HepG2 (cell line): ENCODE results near the gene IMP3. TPM values are rescaled to one million over a fixed set of nuclear protein-coding genes. Genes with fewer than 3 reads are reported as not detected.

Experiments
- GZF1 ChIP-seq: sonication (generic); formaldehyde crosslinking; IDR thresholded peaks from 2 replicates; pipeline ENCODE4 v1.5.1; 2020; ENCODE audit warnings: mild to moderate bottlenecking, missing genetic modification reagents
- JUND ChIP-seq: sonication (generic); formaldehyde crosslinking; IDR thresholded peaks from 2 replicates; pipeline ENCODE4 v1.8.0; 2022; ENCODE audit warnings: mild to moderate bottlenecking, missing genetic modification reagents
- KDM5B ChIP-seq: sonication (generic); formaldehyde crosslinking; IDR thresholded peaks from 2 replicates; pipeline ENCODE4 v1.4.0; 2020; ENCODE audit warnings: missing genetic modification reagents, mild to moderate bottlenecking, borderline replicate concordance
- SIX1 ChIP-seq: sonication (generic); formaldehyde crosslinking; IDR thresholded peaks from 2 replicates; pipeline ENCODE4 v1.4.0; 2020; ENCODE audit warnings: missing genetic modification reagents, borderline replicate concordance
- ZC3H13 ChIP-seq: sonication (generic); formaldehyde crosslinking; IDR thresholded peaks from 2 replicates; pipeline ENCODE4 v1.8.1; 2023; ENCODE audit warnings: mild to moderate bottlenecking, missing genetic modification reagents, moderate library complexity
- ZFP37 ChIP-seq: sonication (generic); formaldehyde crosslinking; IDR thresholded peaks from 2 replicates; pipeline ENCODE4 v1.4.0; 2020; ENCODE audit warnings: missing genetic modification reagents, borderline replicate concordance
- polyA plus RNA-seq, 8 experiments: library from polyadenylated mRNA; depleted of rRNA in 3 of 8; stranded (reverse) in 7 of 8; unstranded in 1 of 8; fragments of >200 nt; fragmentation: Illumina TruSeq in 4 of 8; extraction: Trizol in 4 of 8; gene quantifications; 2 replicates each; pipeline versions ENCODE4 v1.2.1 to v1.2.3, GENCODE V29; 2011 to 2016; ENCODE audit warnings: low read depth in 4 of 8, missing spikeins in 1 of 8, mixed read lengths in 1 of 8; ENCODE audit not compliant: insufficient read depth in 1 of 8
- total RNA-seq, 5 experiments: library from RNA; depleted of rRNA; stranded (reverse); fragments of >200 nt; fragmentation: Illumina TruSeq; extraction: Trizol; gene quantifications; 2 replicates each; pipeline ENCODE4 v1.2.3, GENCODE V29; 2016; ENCODE audit warnings: low read depth in 1 of 5
- TF ChIP-seq, protein P1 (sequence below): sonication (generic); formaldehyde crosslinking; IDR thresholded peaks from 2 replicates; pipeline ENCODE4 v1.4.0; 2020; ENCODE audit warnings: missing genetic modification reagents, borderline replicate concordance
- TF ChIP-seq, protein P2 (sequence below): sonication (generic); formaldehyde crosslinking; IDR thresholded peaks from 2 replicates; pipeline ENCODE4 v1.5.1; 2020; ENCODE audit warnings: mild to moderate bottlenecking, missing genetic modification reagents, moderate library complexity
- TF ChIP-seq, protein P3 (sequence below): conservative IDR thresholded peaks from 2 replicates; pipeline ENCODE4 v1.6.1; 2018; ENCODE audit warnings: missing genetic modification reagents
- TF ChIP-seq, protein P4 (sequence below): sonication (generic); formaldehyde crosslinking; conservative IDR thresholded peaks from 2 replicates; pipeline ENCODE4 v1.4.0; 2020; ENCODE audit warnings: mild to moderate bottlenecking, missing genetic modification reagents, moderate library complexity
- TF ChIP-seq, protein P5 (sequence below): sonication (generic); formaldehyde crosslinking; conservative IDR thresholded peaks from 2 replicates; pipeline ENCODE4 v1.8.0; 2022; ENCODE audit warnings: mild to moderate bottlenecking, moderate library complexity, missing genetic modification reagents
- TF ChIP-seq, protein P6 (sequence below): IDR thresholded peaks from 2 replicates; pipeline ENCODE4 v1.4.0; 2020; ENCODE audit warnings: mild to moderate bottlenecking, missing genetic modification reagents

IMP3 gene
- total and polyA plus RNA-seq, 2 of the 13 experiments (the other 11 are each of a cell fraction or from before 2014, with no cell fraction given), result 38.3 to 143 TPM

DNA sequence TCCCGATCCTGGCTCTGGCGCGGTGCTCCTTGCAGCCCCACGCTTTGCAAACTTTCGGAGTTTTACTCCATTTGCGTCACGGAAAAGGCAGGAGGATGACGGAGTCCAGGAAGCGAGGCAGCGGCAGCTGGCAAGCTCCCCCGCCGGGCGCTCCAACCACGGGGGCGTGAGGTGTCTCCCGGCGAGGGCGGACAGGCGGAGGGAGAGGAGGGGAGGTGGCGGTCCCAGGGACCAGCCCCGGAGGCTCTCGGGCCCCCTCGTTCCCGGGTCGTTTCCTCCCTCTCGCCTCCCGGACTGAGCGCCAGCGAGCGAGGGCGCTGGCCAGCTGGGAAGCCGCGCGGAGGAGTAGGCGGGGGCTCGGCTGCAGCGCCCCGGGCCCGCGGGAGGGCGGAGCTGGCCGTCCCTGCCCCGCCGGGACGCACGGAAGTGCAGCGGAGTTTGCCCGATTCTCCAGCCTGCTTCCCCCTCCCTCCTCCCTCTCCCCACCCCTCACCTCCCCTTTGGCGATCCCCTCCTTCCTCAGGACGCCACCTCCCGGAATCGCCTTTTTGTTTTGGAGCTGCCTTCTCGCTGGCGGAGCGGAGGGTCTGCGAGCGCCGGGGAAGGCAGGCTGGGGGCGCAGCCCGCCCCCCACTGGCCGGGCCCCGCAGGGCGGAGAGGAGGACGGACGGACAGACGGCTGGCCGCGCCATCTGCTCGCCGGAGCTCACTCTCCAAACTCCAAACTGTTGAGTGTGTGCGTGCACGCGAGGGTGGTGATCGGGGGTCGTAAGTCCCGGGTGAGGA lies 7.5 kb upstream of the IMP3 start, which contains the start of gene SNX33 (continued):
- TF ChIP-seq, protein P1, sequence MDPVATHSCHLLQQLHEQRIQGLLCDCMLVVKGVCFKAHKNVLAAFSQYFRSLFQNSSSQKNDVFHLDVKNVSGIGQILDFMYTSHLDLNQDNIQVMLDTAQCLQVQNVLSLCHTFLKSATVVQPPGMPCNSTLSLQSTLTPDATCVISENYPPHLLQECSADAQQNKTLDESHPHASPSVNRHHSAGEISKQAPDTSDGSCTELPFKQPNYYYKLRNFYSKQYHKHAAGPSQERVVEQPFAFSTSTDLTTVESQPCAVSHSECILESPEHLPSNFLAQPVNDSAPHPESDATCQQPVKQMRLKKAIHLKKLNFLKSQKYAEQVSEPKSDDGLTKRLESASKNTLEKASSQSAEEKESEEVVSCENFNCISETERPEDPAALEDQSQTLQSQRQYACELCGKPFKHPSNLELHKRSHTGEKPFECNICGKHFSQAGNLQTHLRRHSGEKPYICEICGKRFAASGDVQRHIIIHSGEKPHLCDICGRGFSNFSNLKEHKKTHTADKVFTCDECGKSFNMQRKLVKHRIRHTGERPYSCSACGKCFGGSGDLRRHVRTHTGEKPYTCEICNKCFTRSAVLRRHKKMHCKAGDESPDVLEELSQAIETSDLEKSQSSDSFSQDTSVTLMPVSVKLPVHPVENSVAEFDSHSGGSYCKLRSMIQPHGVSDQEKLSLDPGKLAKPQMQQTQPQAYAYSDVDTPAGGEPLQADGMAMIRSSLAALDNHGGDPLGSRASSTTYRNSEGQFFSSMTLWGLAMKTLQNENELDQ (CRISPR knock-in tag), result no peak
- TF ChIP-seq KDM5B (CRISPR knock-in tag) (peak; percentile 33; the same call in 1 of the 2 replicates), JUND (CRISPR knock-in tag) (0 out of 2 replicates have a peak, but pooled peaks have one; percentile 47), GZF1 (CRISPR knock-in tag) (0 out of 2 replicates have a peak, but pooled peaks have one; percentile 35), ZFP37 (no peak), SIX1 (CRISPR knock-in tag) (no peak), ZC3H13 (no peak)
- TF ChIP-seq, protein P2, sequence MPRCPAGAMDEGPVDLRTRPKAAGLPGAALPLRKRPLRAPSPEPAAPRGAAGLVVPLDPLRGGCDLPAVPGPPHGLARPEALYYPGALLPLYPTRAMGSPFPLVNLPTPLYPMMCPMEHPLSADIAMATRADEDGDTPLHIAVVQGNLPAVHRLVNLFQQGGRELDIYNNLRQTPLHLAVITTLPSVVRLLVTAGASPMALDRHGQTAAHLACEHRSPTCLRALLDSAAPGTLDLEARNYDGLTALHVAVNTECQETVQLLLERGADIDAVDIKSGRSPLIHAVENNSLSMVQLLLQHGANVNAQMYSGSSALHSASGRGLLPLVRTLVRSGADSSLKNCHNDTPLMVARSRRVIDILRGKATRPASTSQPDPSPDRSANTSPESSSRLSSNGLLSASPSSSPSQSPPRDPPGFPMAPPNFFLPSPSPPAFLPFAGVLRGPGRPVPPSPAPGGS (CRISPR knock-in tag), result 0 out of 2 replicates have a peak, but pooled peaks have one; percentile 43
- TF ChIP-seq, protein P3, sequence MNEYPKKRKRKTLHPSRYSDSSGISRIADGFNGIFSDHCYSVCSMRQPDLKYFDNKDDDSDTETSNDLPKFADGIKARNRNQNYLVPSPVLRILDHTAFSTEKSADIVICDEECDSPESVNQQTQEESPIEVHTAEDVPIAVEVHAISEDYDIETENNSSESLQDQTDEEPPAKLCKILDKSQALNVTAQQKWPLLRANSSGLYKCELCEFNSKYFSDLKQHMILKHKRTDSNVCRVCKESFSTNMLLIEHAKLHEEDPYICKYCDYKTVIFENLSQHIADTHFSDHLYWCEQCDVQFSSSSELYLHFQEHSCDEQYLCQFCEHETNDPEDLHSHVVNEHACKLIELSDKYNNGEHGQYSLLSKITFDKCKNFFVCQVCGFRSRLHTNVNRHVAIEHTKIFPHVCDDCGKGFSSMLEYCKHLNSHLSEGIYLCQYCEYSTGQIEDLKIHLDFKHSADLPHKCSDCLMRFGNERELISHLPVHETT, result 0 out of 2 replicates have a peak, but pooled peaks have one; percentile 23
- TF ChIP-seq, protein P4, sequence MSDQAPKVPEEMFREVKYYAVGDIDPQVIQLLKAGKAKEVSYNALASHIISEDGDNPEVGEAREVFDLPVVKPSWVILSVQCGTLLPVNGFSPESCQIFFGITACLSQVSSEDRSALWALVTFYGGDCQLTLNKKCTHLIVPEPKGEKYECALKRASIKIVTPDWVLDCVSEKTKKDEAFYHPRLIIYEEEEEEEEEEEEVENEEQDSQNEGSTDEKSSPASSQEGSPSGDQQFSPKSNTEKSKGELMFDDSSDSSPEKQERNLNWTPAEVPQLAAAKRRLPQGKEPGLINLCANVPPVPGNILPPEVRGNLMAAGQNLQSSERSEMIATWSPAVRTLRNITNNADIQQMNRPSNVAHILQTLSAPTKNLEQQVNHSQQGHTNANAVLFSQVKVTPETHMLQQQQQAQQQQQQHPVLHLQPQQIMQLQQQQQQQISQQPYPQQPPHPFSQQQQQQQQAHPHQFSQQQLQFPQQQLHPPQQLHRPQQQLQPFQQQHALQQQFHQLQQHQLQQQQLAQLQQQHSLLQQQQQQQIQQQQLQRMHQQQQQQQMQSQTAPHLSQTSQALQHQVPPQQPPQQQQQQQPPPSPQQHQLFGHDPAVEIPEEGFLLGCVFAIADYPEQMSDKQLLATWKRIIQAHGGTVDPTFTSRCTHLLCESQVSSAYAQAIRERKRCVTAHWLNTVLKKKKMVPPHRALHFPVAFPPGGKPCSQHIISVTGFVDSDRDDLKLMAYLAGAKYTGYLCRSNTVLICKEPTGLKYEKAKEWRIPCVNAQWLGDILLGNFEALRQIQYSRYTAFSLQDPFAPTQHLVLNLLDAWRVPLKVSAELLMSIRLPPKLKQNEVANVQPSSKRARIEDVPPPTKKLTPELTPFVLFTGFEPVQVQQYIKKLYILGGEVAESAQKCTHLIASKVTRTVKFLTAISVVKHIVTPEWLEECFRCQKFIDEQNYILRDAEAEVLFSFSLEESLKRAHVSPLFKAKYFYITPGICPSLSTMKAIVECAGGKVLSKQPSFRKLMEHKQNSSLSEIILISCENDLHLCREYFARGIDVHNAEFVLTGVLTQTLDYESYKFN (CRISPR knock-in tag), result peak; percentile 58
- TF ChIP-seq, protein P5, sequence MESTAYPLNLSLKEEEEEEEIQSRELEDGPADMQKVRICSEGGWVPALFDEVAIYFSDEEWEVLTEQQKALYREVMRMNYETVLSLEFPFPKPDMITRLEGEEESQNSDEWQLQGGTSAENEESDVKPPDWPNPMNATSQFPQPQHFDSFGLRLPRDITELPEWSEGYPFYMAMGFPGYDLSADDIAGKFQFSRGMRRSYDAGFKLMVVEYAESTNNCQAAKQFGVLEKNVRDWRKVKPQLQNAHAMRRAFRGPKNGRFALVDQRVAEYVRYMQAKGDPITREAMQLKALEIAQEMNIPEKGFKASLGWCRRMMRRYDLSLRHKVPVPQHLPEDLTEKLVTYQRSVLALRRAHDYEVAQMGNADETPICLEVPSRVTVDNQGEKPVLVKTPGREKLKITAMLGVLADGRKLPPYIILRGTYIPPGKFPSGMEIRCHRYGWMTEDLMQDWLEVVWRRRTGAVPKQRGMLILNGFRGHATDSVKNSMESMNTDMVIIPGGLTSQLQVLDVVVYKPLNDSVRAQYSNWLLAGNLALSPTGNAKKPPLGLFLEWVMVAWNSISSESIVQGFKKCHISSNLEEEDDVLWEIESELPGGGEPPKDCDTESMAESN (CRISPR knock-in tag), result 0 out of 2 replicates have a peak, but pooled peaks have one; percentile 6
- TF ChIP-seq, protein P6, sequence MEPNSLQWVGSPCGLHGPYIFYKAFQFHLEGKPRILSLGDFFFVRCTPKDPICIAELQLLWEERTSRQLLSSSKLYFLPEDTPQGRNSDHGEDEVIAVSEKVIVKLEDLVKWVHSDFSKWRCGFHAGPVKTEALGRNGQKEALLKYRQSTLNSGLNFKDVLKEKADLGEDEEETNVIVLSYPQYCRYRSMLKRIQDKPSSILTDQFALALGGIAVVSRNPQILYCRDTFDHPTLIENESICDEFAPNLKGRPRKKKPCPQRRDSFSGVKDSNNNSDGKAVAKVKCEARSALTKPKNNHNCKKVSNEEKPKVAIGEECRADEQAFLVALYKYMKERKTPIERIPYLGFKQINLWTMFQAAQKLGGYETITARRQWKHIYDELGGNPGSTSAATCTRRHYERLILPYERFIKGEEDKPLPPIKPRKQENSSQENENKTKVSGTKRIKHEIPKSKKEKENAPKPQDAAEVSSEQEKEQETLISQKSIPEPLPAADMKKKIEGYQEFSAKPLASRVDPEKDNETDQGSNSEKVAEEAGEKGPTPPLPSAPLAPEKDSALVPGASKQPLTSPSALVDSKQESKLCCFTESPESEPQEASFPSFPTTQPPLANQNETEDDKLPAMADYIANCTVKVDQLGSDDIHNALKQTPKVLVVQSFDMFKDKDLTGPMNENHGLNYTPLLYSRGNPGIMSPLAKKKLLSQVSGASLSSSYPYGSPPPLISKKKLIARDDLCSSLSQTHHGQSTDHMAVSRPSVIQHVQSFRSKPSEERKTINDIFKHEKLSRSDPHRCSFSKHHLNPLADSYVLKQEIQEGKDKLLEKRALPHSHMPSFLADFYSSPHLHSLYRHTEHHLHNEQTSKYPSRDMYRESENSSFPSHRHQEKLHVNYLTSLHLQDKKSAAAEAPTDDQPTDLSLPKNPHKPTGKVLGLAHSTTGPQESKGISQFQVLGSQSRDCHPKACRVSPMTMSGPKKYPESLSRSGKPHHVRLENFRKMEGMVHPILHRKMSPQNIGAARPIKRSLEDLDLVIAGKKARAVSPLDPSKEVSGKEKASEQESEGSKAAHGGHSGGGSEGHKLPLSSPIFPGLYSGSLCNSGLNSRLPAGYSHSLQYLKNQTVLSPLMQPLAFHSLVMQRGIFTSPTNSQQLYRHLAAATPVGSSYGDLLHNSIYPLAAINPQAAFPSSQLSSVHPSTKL (CRISPR knock-in tag), result peak; percentile 4; the same call in 1 of the 2 replicates
